GM18951 (cell line): Measurements from ENCODE around the gene ACAP3.

Source experiments
- POLR2A ChIP-seq: IDR thresholded peaks from 4 replicates; pipeline ENCODE4 v1.6.1; 2011; ENCODE audit warnings: mild to moderate bottlenecking; ENCODE audit not compliant: insufficient read length, insufficient read depth; ENCODE audit errors: extremely low read depth
- in situ Hi-C: fragments of 300-500 bp; cut with MboI; formaldehyde crosslinking; loops from one replicate; pipeline ENCODE4 v1.12.0; 2022; ENCODE audit warnings: low sequenced_read_pairs, mixed read lengths, inconsistent platforms; ENCODE audit not compliant: unreplicated experiment

The ACAP3 gene

DNA sequence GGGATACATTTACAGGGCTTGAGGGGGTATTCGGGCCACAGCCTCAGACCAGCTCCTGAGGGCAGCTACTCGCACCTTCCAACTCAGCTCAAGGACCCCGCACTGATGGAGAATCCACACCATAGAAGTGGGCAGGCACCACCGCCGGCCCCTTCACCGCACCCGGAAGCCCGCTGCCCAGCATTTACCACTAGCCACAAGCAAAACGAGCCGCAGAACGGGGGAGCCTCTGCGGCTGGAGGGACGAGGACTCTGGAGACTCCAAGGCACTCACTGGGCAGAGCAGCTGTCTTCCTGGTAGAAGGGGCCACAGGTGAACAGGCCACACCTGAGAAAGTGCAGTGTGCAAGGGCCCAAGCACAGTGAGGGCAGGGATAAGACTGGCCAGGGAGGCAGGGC is 39.4 kb downstream of the ACAP3 start:
- in situ Hi-C loops: loop anchor here (10.0 kb wide), 1 partner anchor 153 kb away; the partner anchor contains the start of gene C1orf159
- no peak for TF ChIP-seq POLR2A

DNA sequence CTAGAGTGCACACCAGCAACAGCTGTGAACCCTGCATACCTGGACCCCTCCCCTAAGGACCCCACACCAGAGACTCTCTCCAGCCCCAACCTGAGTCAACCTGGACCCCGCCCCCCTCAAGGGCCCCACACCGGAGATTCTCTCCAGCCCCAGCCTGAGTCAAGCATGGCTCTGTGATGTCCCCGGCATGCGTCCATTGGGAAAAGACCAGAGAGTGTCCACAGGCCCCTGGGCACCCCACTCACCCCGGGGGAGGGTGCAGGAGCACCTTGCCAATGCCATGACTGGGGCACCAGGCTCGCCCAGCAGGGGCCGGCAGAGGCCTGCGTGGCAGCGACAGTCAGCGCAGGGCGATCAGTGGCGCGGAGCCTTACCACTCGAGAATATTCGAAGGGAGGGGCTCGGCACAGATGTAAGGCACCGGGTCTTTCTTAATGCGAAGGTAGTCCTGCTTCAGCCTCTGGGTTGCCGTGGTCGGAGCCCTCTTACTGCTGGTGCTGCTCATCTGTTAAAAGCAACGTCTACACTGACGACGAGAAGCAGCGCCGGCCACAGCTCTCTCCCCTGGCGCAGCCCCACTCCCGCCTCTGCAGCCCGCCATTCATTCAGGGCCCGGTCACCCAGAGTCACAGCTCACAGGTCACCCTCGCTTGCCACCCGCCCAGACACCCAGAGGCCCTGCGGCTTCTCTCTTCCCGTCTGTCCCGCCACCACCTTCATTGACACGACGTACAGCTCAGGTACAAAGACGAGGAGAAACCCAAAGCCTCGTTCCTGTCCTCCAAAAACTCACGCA is 40.0 kb downstream of the ACAP3 start:
- TF ChIP-seq POLR2A: no peak
- in situ Hi-C loops: loop anchor here (10.0 kb wide), 1 partner anchor 153 kb away; the partner anchor contains the start of gene C1orf159

DNA sequence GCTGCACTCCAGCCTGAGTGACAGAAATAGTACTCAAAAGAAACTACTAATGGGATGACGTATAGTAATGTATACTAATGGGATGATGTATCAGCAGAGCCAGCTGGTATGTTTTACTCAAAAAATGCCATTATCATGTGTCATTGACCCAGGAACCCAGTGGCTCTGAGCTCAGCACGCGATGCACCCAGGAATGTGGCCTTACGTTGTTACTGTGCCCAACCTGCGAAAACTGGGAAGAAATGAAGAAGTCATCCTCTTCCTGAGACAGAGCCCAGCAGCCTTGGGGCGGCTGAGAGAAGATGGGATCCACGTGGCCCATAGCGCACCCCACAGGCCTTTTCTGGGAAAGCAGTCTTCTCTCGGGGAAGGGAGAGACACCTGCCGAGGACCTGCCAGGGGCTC is 42.9 kb downstream of the ACAP3 start:
- TF ChIP-seq POLR2A: no peak

DNA sequence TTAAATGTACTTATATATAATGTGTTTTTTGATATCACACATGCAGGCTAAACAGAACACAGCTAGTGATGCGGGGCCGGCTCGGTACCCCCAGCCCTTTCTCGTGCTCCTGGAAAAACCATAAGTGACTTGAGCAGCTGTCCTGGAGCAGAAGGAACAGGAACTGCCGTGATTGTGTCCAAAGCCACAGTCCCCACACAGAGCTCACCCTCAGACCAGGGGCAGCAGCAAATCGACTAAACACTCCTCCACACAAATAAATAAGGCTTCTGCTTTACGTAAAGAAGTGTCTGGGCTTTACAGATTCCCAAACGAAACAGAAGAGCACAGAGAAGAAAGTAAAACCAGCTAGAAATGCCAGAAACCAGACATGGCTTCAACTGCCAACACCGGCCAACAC is 43.7 kb downstream of the ACAP3 start:
- in situ Hi-C loops: loop anchor here (10.0 kb wide), 1 partner anchor 149 kb away; the partner anchor contains the start of gene C1orf159
- no peak for TF ChIP-seq POLR2A

More for the DNA sequence above, 42.9 kb downstream of the ACAP3 start:
- in situ Hi-C loops: loop anchor here (10.0 kb wide), 1 partner anchor 150 kb away; the partner anchor contains the start of gene C1orf159

DNA sequence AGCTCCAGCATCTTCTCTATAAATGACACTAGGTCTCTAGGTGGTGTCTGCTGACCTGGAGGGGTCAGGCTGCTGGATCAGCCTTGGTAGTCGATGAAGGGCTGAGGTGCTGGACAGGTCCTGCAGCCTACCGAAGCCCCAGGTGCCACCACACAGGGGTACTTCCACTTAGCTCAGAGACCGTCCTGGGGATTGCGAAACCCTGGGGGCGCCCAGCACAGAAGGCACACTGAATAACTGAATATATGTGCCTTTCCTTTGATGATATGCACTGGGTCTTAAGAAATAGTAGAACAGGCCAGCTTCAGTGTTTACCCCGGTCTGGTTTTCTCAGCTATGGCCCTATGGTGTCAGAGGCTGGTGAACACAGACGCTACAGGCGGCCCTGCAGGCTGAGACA is 45.0 kb downstream of the ACAP3 start:
- no peak for TF ChIP-seq POLR2A

DNA sequence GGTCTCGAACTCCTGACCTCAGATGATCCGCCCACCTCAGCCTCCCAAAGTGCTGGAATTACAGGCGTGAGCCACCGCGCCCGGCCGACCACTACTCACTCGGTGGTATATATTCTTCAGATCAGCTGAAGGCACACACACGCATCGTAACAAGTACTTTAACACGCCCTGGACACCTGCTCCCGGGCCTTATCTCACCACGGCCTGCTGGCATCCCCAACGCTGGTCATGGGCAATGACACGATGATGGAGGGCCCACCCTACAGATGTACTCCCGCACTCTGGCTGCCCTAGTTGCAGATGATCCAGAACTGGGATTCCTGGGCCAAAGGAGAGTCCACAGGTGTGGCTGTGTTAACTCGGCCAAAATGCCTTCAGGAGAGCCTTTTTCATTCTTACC is 45.7 kb downstream of the ACAP3 start:
- TF ChIP-seq POLR2A: no peak

More for the DNA sequence above, 45.0 kb downstream of the ACAP3 start:
- in situ Hi-C loops: loop anchor here (10.0 kb wide), 1 partner anchor 148 kb away; the partner anchor contains the start of gene C1orf159

DNA sequence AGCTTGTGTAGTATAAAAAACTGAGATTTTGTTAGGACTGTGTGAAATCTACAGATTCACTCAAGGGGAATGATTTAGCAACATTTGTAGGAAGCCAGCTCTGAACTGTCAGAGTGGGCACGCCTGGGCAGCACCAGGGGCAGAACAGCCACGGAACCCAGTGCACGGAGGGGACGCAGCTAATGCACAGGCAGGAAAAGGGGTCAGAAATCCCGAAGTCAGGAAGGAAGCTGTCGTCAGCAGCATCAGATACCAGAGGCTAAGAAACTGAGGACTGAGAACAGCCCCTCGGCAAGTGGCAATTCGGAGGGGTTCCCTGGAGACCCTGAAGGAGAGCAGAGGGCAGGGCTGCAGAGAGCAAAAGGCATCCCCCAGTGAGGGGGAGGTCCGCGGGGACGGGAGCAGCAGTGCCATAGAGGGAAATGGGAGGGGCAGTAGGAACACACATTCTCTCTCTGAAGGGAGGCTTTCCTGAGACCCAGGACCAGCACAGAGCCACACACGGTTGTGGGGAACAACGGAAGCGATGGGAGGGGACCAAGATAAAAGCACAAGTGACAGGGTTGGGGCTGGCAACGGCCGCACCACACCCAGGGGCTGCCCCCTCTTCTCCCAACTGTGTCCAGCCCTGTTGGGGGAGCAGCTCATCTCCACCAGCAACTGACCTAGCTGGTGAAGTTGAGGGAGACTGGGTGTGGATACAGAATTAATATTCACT is 46.7 kb downstream of the ACAP3 start:
- no peak for TF ChIP-seq POLR2A
- in situ Hi-C loops: loop anchor here (10.0 kb wide), 1 partner anchor 146 kb away; the partner anchor contains the start of gene C1orf159

More for the DNA sequence above, 45.7 kb downstream of the ACAP3 start:
- in situ Hi-C loops: loop anchor here (10.0 kb wide), 1 partner anchor 147 kb away; the partner anchor contains the start of gene C1orf159

DNA sequence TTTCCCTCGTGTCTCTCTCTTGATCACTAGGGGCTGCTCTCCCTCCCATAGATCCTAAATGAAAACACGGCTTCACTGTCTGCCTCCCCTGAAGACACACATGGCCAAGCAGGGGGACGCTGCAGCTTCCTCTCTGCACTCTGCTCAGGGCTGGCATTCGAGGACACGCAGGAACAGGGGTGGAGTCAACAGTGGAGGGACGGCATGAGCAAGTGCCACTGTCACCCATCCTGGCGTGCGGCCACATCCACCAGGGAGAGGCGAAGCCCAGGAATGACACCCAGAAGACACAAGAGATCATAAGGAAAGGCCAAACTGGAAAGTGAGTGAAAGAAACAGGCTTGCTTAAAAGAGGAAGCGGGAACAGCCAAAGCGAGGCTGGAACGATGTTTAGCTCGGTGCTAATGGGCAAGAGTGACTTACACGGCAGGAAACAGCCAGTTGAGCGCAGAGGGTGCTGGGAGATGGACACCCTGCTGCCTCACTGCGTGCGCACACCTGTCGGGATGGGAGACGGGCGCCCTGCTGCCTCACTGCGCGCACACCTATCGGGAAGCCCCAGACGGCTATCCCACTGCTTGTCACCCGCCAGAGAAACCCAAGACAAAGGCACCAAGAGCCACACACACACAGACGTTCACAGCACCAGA is 47.7 kb downstream of the ACAP3 start:
- TF ChIP-seq POLR2A: peak; percentile 16
- in situ Hi-C loops: loop anchor here (10.0 kb wide), 1 partner anchor 145 kb away; the partner anchor contains the start of gene C1orf159

DNA sequence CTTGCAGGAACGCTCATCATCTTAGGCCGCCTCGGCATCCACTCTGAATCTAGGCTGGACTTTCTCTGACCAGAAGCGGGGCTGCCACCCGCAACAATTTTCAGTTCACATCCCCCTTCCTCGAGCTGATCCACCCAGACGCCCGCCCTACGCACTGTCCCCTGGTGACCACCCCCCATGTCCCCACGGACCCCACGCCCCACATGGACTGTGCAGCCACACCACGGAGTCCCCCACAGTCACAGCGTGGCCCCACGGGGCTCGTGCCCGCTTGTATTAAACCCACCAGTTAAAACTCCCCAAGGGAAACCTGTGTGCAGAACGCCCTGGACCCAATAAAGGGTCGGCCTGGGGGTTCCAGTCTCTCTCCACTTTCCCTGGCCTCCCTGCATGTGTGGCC is 48.2 kb downstream of the ACAP3 start:
- no peak for TF ChIP-seq POLR2A
- in situ Hi-C loops: no loop called here

DNA sequence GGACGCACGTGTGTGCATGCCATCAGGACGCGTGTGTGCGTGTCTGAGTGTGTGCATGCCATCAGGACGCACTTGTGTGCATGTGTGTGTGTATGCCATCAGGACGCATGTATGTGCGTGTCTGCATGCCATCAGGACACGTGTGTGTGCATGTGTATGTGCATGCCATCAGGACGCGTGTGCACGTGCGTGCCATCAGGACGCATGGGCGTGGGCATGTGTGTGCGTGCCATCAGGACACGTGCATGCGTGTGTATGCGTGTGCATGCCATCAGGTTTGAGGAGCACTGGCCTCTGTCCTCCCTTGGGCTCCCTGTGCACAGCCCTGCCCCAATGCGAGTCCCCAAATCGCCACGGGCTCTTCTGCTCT is 48.6 kb downstream of the ACAP3 start:
- in situ Hi-C loops: no loop called here
- no peak for TF ChIP-seq POLR2A

DNA sequence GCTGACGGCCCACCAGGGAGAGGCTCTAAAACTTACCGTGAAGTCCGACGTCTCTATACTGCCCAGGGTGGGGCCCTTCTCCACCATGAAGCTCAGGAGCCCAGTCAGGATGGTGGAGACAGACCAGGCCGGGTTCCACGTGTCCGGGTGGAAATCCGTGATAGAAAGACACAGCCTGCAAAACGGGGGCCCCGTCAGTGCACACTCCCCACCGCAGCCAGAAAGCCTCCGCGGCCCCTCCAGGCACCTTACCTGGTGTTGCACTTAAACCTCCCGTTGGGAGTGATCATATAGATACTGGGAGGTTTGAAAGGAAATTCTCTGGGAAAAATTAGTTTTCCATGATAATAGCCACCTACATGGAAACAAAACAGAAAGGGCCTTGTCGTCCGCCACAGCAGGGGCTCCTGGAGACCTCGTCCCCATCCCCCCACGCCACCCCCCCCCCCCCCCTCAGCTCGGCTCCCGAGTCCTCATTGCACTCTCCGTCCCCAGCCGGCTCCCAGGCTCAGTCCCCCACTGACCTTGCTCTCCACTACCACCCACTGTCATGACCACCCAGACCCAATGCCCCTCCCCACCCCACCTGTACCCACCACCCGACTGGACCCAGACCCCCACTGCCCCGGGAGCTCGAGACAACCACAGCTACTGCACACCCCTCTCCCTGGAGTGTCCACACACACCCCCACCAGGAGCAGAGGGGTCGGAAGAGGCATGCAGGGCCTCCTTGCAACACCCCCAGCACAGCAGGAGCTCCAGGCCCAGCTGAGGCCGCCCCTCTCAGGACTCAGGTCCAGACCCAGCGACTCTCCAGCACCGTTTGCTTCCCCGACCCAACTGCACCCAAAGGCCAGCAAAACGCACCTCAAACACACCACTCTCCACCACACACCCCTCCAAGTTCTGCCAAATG is 50.5 kb downstream of the ACAP3 start:
- TF ChIP-seq POLR2A: no peak
- in situ Hi-C loops: no loop called here

DNA sequence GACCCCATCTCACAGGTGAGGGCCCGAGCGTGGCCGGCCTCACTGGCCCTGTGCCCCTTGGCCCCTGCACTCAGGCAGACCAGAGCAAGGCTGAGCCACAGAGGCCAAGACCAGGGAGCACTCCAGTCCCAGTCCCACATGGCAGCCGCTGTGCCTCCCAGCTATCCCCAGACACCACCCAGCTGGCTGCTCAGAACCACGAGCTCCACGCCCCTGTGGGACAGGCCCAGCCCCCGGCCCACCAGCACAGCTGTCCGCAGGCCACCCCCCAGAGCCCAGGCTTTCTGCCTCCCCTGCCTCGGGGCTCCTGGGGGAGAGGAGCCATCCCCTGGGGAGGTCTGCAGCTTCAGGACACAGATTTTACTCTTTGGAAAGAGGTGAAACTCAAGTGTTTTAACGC is 52.1 kb downstream of the ACAP3 start:
- no peak for TF ChIP-seq POLR2A
- in situ Hi-C loops: no loop called here
